ENCODE data around the gene B2M. TPM values are rescaled to one million over a fixed set of nuclear protein-coding genes. Genes with fewer than 3 reads are reported as not detected.
A peak's percentile ranks its signal among the peaks of the same experiment; 100 is the strongest.

The B2M gene
- total and polyA plus RNA-seq, 10 of the 15 experiments (the other 5 are each of a cell fraction or from before 2014, with no cell fraction given): 2,901 to 22,794 (median 8,374) TPM

DNA sequence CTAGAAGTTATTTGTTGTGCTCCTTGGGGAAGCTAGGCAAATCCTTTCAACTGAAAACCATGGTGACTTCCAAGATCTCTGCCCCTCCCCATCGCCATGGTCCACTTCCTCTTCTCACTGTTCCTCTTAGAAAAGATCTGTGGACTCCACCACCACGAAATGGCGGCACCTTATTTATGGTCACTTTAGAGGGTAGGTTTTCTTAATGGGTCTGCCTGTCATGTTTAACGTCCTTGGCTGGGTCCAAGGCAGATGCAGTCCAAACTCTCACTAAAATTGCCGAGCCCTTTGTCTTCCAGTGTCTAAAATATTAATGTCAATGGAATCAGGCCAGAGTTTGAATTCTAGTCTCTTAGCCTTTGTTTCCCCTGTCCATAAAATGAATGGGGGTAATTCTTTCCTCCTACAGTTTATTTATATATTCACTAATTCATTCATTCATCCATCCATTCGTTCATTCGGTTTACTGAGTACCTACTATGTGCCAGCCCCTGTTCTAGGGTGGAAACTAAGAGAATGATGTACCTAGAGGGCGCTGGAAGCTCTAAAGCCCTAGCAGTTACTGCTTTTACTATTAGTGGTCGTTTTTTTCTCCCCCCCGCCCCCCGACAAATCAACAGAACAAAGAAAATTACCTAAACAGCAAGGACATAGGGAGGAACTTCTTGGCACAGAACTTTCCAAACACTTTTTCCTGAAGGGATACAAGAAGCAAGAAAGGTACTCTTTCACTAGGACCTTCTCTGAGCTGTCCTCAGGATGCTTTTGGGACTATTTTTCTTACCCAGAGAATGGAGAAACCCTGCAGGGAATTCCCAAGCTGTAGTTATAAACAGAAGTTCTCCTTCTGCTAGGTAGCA lies 851 bp upstream of the B2M start (continued):
- no peak for TF ChIP-seq SUPT20H (IDR thresholded peaks at IDR 0.05; ENCODE audit: borderline replicate concordance, control insufficient read depth, low read depth, low read length)
- TF ChIP-seq ZBTB4 (CRISPR knock-in tag; IDR thresholded peaks at IDR 0.05): 0 out of 2 replicates have a peak, but pooled peaks have one; percentile 40
- TF ChIP-seq YY1 (IDR thresholded peaks at IDR 0.05; ENCODE audit: low read depth, low read length): peak; percentile 95
- TF ChIP-seq MYC (IDR thresholded peaks at IDR 0.05; ENCODE audit: insufficient read depth, insufficient read length, insufficient replicate concordance, low read length, severe bottlenecking): no peak
- no peak for TF ChIP-seq GABPA (IDR thresholded peaks at IDR 0.05; ENCODE audit: low read depth)
- TF ChIP-seq KDM1A (IDR thresholded peaks at IDR 0.05; ENCODE audit: borderline replicate concordance): no peak
- TF ChIP-seq NR2F1 (conservative IDR thresholded peaks at IDR 0.05): no peak
- TF ChIP-seq CHD1 (IDR thresholded peaks at IDR 0.05; ENCODE audit: low read depth, low read length): no peak
- TF ChIP-seq KLF5 (IDR thresholded peaks at IDR 0.05; ENCODE audit: partially characterized antibody): no peak
- TF ChIP-seq STAT1 (conservative IDR thresholded peaks at IDR 0.05): no peak
- TF ChIP-seq FOS (IDR thresholded peaks at IDR 0.05; ENCODE audit: borderline replicate concordance, extremely low read depth, insufficient read length): no peak
- peak; percentile 66 for TF ChIP-seq ATF2 (IDR thresholded peaks at IDR 0.05; ENCODE audit: low read length)
- no peak for TF ChIP-seq ZNF622 (IDR thresholded peaks at IDR 0.05)
- no peak for TF ChIP-seq EGR1 (IDR thresholded peaks at IDR 0.05; ENCODE audit: borderline replicate concordance in 1 of 2, low read depth in 2 of 2, low read length in 2 of 2)
- TF ChIP-seq, protein P1, sequence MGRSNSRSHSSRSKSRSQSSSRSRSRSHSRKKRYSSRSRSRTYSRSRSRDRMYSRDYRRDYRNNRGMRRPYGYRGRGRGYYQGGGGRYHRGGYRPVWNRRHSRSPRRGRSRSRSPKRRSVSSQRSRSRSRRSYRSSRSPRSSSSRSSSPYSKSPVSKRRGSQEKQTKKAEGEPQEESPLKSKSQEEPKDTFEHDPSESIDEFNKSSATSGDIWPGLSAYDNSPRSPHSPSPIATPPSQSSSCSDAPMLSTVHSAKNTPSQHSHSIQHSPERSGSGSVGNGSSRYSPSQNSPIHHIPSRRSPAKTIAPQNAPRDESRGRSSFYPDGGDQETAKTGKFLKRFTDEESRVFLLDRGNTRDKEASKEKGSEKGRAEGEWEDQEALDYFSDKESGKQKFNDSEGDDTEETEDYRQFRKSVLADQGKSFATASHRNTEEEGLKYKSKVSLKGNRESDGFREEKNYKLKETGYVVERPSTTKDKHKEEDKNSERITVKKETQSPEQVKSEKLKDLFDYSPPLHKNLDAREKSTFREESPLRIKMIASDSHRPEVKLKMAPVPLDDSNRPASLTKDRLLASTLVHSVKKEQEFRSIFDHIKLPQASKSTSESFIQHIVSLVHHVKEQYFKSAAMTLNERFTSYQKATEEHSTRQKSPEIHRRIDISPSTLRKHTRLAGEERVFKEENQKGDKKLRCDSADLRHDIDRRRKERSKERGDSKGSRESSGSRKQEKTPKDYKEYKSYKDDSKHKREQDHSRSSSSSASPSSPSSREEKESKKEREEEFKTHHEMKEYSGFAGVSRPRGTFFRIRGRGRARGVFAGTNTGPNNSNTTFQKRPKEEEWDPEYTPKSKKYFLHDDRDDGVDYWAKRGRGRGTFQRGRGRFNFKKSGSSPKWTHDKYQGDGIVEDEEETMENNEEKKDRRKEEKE (IDR thresholded peaks at IDR 0.05): no peak
- TF ChIP-seq ESRRA (IDR thresholded peaks at IDR 0.05; ENCODE audit: low read length): no peak
- TF ChIP-seq TCF3 (IDR thresholded peaks at IDR 0.05; ENCODE audit: borderline replicate concordance, insufficient read depth, low read depth, low read length): no peak
- TF ChIP-seq, protein P2, sequence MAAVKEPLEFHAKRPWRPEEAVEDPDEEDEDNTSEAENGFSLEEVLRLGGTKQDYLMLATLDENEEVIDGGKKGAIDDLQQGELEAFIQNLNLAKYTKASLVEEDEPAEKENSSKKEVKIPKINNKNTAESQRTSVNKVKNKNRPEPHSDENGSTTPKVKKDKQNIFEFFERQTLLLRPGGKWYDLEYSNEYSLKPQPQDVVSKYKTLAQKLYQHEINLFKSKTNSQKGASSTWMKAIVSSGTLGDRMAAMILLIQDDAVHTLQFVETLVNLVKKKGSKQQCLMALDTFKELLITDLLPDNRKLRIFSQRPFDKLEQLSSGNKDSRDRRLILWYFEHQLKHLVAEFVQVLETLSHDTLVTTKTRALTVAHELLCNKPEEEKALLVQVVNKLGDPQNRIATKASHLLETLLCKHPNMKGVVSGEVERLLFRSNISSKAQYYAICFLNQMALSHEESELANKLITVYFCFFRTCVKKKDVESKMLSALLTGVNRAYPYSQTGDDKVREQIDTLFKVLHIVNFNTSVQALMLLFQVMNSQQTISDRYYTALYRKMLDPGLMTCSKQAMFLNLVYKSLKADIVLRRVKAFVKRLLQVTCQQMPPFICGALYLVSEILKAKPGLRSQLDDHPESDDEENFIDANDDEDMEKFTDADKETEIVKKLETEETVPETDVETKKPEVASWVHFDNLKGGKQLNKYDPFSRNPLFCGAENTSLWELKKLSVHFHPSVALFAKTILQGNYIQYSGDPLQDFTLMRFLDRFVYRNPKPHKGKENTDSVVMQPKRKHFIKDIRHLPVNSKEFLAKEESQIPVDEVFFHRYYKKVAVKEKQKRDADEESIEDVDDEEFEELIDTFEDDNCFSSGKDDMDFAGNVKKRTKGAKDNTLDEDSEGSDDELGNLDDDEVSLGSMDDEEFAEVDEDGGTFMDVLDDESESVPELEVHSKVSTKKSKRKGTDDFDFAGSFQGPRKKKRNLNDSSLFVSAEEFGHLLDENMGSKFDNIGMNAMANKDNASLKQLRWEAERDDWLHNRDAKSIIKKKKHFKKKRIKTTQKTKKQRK (IDR thresholded peaks at IDR 0.05; ENCODE audit: low read depth, low read length): no peak
